PC-9 (cell line): Measurements from ENCODE around the gene NDUFAF4. TPM values are rescaled to one million over a fixed set of nuclear protein-coding genes. Genes with fewer than 3 reads are reported as not detected.
A peak's percentile ranks its signal among the peaks of the same experiment; 100 is the strongest.

Experiments
- BruUV-seq: library from RNA; stranded (reverse); fragments of 400-500 nt; replicated peaks from 2 replicates; lab custom pipeline; 2021; lab: Mats Ljungman, UMichigan
- CTCF ChIA-PET: fragments of 300-600 bp; sonication (Branson Sonifier 250); formaldehyde crosslinking; loops from one replicate; lab custom pipeline; 2022; ENCODE audit warnings: antibody characterized with exemption; lab: Charles Lee
- POLR2A ChIA-PET: fragments of 300-600 bp; sonication (Branson Sonifier 250); formaldehyde crosslinking; loops from one replicate; lab custom pipeline; 2022; ENCODE audit warnings: antibody characterized with exemption; ENCODE audit not compliant: unreplicated experiment; lab: Charles Lee
- DNase-seq, 2 experiments: peaks; one replicate each; pipeline versions ENCODE4 v3.0.0 to v3.0.0-alpha.2; 2015 to 2022; ENCODE audit warnings: mixed read lengths in 1 of 2
- H2AFZ ChIP-seq: fragments of 200-600 bp; sonication (generic); 2 replicates; pipeline ENCODE4 v1.8.1; 2017; ENCODE audit warnings: antibody characterized with exemption
- H3F3A ChIP-seq: fragments of 200-600 bp; sonication (generic); 2 replicates; pipeline ENCODE4 v1.8.1; 2017; ENCODE audit warnings: antibody characterized with exemption, mild to moderate bottlenecking, low read depth; ENCODE audit not compliant: insufficient read depth
- H3K27ac ChIP-seq: fragments of 200-600 bp; sonication (generic); 2 replicates; pipeline ENCODE4 v1.6.1; 2016; ENCODE audit warnings: mixed run types
- H3K27me3 ChIP-seq: fragments of 200-600 bp; sonication (generic); 2 replicates; pipeline ENCODE4 v1.6.1; 2016; ENCODE audit warnings: low read depth, mixed run types; ENCODE audit not compliant: insufficient read depth
- H3K36me3 ChIP-seq: fragments of 200-600 bp; sonication (generic); 2 replicates; pipeline ENCODE4 v1.6.1; 2016; ENCODE audit warnings: low read depth, mixed run types
- H3K4me1 ChIP-seq: fragments of 200-600 bp; sonication (generic); replicated peaks from 2 replicates; pipeline ENCODE4 v1.6.1; 2016; ENCODE audit warnings: mixed run types; ENCODE audit not compliant: insufficient read depth
- H3K4me2 ChIP-seq: fragments of 200-600 bp; sonication (generic); 2 replicates; pipeline ENCODE4 v1.6.1; 2017; ENCODE audit warnings: mixed run types
- H3K4me3 ChIP-seq: fragments of 200-600 bp; sonication (generic); 2 replicates; pipeline ENCODE4 v1.6.1; 2016; ENCODE audit warnings: mixed run types
- H3K79me2 ChIP-seq: fragments of 200-600 bp; sonication (generic); 2 replicates; pipeline ENCODE4 v1.6.1; 2017; ENCODE audit warnings: low read depth, mixed run types
- H3K9me2 ChIP-seq: fragments of 200-600 bp; sonication (generic); 2 replicates; pipeline ENCODE4 v1.8.1; 2017; ENCODE audit warnings: mild to moderate bottlenecking; ENCODE audit not compliant: insufficient read depth
- H3K9me3 ChIP-seq: fragments of 200-600 bp; sonication (generic); 2 replicates; pipeline ENCODE4 v1.8.1; 2016; ENCODE audit warnings: low read depth; ENCODE audit not compliant: insufficient read depth
- H4K20me1 ChIP-seq: fragments of 200-600 bp; sonication (generic); 2 replicates; pipeline ENCODE4 v1.8.1; 2017; ENCODE audit not compliant: insufficient read depth
- CTCF ChIP-seq: fragments of 200-600 bp; sonication (generic); conservative IDR thresholded peaks from 2 replicates; pipeline ENCODE4 v1.6.1; 2017; ENCODE audit warnings: mixed run types, antibody characterized with exemption, mild to moderate bottlenecking, moderate library complexity
- EZH2 ChIP-seq: fragments of 200-600 bp; sonication (generic); IDR thresholded peaks from 2 replicates; pipeline ENCODE4 v1.8.0; 2017; ENCODE audit warnings: antibody characterized with exemption, low read depth
- intact Hi-C: fragments of 100-400 bp; cut with micrococcal nuclease; formaldehyde crosslinking; loops from one replicate; pipeline ENCODE4 v1.10.0; 2022; ENCODE audit not compliant: unreplicated experiment
- total RNA-seq: library from RNA; stranded (reverse); gene quantifications from 2 replicates; pipeline ENCODE4 v1.2.3, GENCODE V29; 2021

Gene NDUFAF4
- total RNA-seq, 1 experiment from 2014 or later: 35.7 TPM

GRCh38 chr6:96943555-96944215, 46.0 kb upstream of the NDUFAF4 start:
- Histone ChIP-seq H3F3A (peaks cover 19% of the 10 kb centered on the region), H2AFZ (no peak overlapping the region), H3K9me3 (0 out of 2 replicates have a peak, but pooled peaks cover 8% of the 10 kb centered on the region), H3K4me3 (no peak overlapping the region), H3K27ac (no peak overlapping the region), H3K79me2 (no peaks in the 10 kb centered on the region), H3K4me2 (no peak overlapping the region), H3K9me2 (no peaks in the 10 kb centered on the region), H3K36me3 (no peaks in the 10 kb centered on the region), H4K20me1 (no peaks in the 10 kb centered on the region), H3K4me1 (peaks cover 21% of the 10 kb centered on the region), H3K27me3 (no peaks in the 10 kb centered on the region)
- intact Hi-C loops: no loop called here
- ChIA-PET CTCF (no interaction called here), POLR2A (no interaction called here)
- BruUV-seq: no TSS peak
- no peak for DNase-seq
- TF ChIP-seq EZH2 (no peak), CTCF (no peak)

- TF ChIP-seq EZH2 (no peak), CTCF (no peak)
- Histone ChIP-seq H4K20me1 (no peaks in the 10 kb centered on the region), H3K9me2 (no peaks in the 10 kb centered on the region), H3K27ac (no peak overlapping the region), H3K9me3 (0 out of 2 replicates have a peak, but pooled peaks cover 4% of the 10 kb centered on the region), H3K4me3 (no peak overlapping the region), H3F3A (peaks cover 25% of the 10 kb centered on the region), H3K27me3 (no peaks in the 10 kb centered on the region), H3K79me2 (no peaks in the 10 kb centered on the region), H3K36me3 (no peaks in the 10 kb centered on the region), H2AFZ (no peak overlapping the region), H3K4me1 (peaks cover 30% of the 10 kb centered on the region), H3K4me2 (no peak overlapping the region)
- intact Hi-C loops: no loop called here
- BruUV-seq: no TSS peak
- POLR2A ChIA-PET: no interaction called here
- CTCF ChIA-PET: no interaction called here
- DNase-seq: no peak
Observed at GRCh38 chr6:96942676-96943075, 45.0 kb upstream of the NDUFAF4 start.

- CTCF ChIA-PET: interaction anchor here (0.6 kb wide), 1 partner anchor 596 kb away, joined by 5 read pairs; no protein-coding TSS in a partner anchor
- POLR2A ChIA-PET: no interaction called here
- H3K9me3 ChIP-seq: 0 out of 2 replicates have a peak, but pooled peaks cover 4% of the 10 kb centered on the region
Observed at GRCh38 chr6:96940322-96940721, 42.6 kb upstream of the NDUFAF4 start.

More at GRCh38 chr6:96940322-96940721, 42.6 kb upstream of the NDUFAF4 start:
- Histone ChIP-seq H2AFZ (no peak overlapping the region), H3K27ac (no peak overlapping the region), H3K4me2 (peak overlapping the region; percentile 56; the same call in 1 of the 2 replicates), H3K4me3 (no peak overlapping the region), H3K4me1 (peaks cover 30% of the 10 kb centered on the region), H3K36me3 (no peaks in the 10 kb centered on the region), H3F3A (peaks cover 25% of the 10 kb centered on the region), H3K9me2 (no peaks in the 10 kb centered on the region), H3K79me2 (no peaks in the 10 kb centered on the region), H3K27me3 (no peaks in the 10 kb centered on the region), H4K20me1 (no peaks in the 10 kb centered on the region)
- intact Hi-C loops: no loop called here
- TF ChIP-seq EZH2: no peak
- no TSS peak for BruUV-seq
- DNase-seq: no peak
